ENCODE measurements around the gene CBL.

Gene CBL

DNA sequence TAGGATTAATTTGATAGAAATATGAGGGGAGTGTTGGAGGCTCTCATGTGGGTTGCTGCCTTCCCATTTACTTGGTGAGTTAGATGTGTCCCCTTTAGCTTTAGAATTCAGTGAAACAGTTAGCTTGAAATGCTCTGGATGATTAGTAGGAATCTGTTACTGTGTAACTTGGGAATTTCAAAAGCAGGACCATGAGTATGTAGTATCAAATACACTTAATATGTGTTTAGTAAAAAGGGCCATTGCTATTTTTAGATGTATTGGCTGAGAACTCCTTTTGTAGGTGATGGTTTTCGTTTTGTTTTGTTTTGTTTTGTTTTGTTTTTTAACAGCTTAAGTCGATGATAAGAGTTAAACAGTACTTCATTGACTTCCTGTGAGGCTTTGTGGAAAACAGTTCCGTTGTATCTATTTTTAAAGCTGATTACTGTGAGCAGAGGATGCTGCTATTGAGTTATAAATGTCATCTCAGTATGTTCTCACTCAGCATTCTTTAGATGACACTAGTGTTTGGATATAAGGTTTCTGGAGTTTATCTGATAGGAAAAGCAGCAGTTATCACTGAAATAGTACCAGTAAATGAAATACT is 57.3 kb downstream of the CBL start:
- in situ Hi-C loops (cut with MboI; ENCODE audit: low sequenced_read_pairs), result no loop called here

DNA sequence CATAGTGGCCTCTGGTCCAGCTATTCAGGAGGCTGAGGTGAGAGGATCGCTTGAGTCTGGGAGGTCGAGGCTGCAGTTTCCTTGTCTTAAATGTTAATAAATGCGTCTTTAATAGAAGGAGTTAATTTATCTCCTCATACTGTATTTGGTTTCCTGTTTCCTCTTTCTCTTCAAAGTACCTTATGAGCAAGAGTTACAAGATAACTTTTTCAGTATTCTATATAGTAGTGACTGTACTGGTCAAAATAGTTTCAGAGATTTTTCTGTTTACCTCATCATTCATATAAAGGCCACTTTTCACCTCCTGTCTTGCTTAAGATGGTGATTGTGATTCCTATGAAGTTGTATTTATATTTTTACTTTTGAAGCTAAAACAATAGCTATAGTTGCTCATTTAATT is 59.9 kb downstream of the CBL start:
- in situ Hi-C loops (cut with MboI; ENCODE audit: low sequenced_read_pairs), result no loop called here

DNA sequence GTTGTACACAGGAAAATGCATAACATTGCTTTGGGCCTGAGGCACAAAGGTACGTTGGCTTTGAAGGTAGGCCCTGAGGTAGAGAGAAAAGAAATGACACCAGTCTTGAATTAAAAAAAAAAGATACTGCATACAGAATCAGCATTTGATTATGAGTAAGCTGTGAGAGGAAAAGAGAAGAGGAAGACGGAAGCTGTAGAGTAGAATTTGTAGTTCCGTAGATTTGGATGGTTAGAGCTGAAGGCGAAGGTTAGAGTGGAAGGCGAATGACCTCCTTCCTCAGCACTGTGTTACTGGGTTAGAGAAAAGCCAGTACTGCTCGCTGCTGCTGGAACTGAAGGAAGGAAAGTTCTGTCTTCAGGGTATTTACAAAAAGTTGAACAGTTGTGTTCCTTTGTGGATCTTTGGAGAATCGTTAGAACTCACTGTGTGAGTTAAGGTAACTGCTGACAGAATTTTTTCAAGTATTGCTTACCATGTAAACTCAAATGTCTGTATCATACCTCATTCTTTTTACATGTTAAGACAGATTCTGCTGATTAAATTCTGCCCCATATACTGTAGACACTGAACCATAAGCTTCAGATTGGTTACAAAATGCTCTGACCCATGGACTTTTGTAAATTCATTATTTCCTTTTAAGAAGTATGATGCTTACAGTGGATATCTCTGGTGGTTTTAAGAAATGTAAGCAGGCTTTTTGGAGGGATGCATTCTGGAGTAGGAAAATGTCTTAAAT is 60.5 kb downstream of the CBL start:
- in situ Hi-C loops (cut with MboI; ENCODE audit: low sequenced_read_pairs), result no loop called here

DNA sequence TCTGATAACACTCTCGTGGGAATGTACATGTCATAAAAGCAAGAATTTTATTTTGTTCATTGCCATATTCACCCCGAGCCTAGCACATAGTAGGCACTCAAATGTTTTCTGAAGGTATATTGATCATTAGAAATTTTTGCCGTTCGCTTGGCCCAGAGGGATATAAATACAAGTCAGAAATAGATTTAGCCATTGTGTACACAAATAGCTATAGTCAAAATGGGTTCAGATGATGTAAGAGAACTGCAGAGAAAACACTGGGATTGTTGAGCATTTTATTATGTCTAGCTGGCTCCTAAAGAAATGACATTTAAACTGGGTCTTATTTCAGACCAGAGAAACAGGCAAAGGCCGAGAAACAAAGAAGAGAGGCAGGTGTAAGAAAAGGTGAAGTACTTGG is 61.5 kb downstream of the CBL start:
- in situ Hi-C loops (cut with MboI; ENCODE audit: low sequenced_read_pairs), result no loop called here

DNA sequence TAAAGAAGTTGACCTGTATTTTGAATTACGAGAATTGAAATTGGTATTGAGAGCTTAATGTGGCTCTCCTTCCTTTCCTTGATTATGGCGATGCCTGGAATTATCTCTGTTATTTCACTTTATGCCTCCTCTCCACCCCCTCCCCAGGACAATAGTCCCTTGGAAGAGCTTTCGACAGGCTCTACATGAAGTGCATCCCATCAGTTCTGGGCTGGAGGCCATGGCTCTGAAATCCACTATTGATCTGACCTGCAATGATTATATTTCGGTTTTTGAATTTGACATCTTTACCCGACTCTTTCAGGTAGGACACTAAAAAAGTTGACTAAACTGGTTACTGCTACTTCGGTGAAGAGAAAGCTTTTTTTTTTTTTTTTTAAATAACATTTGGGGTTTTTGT is 67.6 kb downstream of the CBL start:
- in situ Hi-C loops (cut with MboI; ENCODE audit: low sequenced_read_pairs), result no loop called here

DNA sequence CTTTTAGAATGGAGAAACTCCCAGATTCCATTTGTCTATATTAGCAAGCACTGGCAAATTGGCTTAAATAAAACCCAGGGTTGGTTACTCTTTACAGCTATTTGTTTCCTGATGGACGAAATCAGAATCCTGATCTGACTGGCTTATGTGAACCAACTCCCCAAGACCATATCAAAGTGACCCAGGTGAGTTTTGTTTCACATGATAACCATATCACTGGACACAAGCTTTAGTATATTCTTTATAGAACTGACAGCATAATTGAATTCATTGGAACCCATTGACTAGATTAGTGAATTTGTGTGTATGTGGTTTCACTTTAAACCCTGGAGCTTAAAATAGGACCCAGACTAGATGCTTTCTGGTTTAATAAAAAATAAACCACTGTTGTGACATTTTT is 71.5 kb downstream of the CBL start:
- in situ Hi-C loops (cut with MboI; ENCODE audit: low sequenced_read_pairs), result no loop called here

DNA sequence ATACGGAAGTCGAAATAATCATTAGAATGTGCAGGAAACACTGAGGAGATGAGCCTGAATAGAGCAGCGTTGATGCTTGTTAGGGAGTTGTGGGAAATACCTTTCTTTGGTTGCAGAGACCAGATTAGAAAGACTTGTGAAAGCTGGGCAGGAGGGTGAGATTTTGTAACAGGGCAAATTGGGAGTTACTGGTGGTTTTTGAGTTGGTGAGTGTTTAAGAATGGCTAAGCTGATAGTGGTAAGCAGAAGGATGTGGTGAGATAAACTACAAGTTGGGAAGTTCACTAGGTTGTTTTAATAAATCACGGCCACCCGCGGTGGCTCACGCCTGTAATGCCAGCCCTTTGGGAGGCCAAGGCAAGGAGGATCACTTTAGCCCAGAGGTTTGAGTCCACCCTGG is 76.4 kb downstream of the CBL start:
- in situ Hi-C loops (cut with MboI; ENCODE audit: low sequenced_read_pairs), result no loop called here

DNA sequence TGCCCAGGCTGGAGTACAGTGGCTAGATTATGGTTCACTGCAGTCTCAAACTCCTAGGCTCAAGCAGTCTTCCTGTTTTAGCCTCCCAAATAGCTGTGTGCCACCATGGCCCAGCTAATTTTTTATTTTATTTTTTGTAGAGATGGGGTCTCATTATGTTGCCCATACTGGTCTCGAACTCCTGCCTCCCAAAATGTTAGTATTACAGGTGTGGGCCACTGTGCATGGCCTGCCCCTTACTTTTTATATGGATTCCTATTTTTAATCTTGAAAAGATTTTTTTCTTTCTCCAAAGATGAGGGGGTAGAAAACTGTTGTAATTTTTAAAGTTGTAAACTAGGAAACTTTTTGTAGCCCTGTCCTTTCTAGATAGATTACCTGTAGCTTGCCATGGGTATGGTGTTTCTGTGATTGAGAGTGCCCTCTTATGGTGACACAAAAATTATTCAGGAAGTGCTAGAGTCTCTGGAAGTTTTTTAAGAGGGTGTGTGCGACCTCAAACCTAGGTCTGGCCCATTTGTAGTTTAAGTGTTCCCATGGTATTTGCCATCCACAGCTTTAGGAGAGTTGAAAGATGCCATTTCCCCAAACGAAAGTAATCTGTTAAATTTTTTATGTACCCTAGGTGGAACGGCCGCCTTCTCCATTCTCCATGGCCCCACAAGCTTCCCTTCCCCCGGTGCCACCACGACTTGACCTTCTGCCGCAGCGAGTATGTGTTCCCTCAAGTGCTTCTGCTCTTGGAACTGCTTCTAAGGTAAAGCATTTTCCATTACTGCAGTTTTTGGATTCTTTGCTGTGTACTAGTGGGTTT is 78.4 kb downstream of the CBL start:
- in situ Hi-C loops (cut with MboI; ENCODE audit: low sequenced_read_pairs), result no loop called here

DNA sequence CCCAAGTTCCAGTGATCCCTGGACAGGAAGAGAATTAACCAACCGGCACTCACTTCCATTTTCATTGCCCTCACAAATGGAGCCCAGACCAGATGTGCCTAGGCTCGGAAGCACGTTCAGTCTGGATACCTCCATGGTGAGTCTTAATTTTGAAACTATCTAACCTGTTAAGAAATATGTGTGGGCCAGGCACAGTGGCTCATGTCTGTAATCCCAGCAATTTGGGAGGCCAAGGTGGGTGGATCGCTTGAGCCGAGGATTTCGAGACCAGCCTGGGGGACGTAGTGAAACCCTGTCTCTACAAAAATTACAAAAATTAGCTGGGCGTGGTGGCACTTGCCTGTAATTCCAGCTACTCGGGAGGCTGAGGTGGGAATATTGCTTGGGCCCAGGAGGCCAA is 79.3 kb downstream of the CBL start:
- in situ Hi-C loops (cut with MboI; ENCODE audit: low sequenced_read_pairs), result no loop called here

DNA sequence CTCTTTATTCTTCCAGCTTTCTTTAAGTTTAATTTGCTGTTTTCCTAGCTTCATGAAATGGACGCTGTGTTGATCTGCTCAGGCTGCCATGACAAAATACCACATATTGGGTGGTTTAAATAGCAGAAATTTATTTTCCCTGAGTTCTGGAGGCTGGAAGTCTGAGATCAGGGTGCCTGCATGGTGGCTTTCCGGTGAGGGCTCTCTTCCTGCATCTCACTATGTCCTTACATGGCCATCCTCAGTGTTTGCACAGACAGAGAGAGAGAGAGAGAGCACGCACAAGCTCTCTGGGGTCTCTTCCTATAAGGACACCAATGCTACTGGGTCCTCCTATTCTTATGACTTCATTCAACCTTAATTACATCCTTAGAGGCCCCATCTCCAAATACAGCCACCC is 82.1 kb downstream of the CBL start:
- in situ Hi-C loops (cut with MboI; ENCODE audit: low sequenced_read_pairs), result no loop called here

DNA sequence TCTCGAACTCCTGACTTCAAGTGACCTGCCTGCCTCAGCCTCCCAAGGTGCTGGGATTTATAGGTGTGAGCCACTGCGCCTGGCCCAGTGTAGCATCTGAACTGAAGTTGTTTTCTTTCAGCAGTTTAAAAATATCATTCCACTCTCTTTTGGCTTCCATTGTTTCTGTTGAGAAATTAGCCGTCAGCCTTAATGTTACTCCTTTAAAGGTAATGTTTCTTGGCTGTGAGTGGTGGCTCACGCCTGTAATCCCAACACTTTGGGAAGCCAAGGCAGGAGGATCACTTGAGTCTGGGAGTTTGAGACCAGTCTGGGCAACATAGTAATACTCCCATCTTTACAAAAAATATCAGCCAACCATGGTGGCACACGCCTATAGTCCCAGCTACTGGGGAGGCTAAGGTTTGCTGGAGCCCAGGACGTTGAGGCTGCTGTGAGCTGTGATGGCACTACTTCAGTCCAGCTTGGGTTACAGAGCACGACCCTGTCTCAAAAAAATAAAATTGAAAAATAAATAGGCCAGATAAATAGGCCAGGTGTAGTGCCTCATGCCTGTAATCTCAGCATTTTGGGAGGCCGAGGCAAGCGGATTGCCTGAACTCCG is 84.9 kb downstream of the CBL start:
- in situ Hi-C loops (cut with MboI; ENCODE audit: low sequenced_read_pairs), result no loop called here

DNA sequence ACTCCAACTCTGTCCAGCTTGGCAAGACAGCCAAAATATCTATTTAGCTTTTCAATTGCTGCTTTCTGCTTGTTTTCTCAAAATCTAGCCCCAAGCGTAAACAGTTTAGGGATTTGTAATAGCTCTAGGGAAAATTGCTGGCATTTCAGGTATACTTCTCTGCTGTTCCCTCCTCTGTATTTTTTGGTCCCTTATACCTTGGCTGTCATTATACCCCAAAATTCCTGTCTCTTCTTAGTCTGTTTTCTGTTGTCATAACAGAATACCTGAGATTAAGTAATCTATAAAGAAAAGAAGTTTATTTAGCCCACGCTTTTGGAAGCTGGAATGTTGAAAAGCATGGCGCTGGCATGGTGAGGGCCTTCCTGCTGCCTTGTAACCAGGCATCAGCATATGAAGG is 87.3 kb downstream of the CBL start:
- in situ Hi-C loops (cut with MboI; ENCODE audit: low sequenced_read_pairs), result no loop called here

DNA sequence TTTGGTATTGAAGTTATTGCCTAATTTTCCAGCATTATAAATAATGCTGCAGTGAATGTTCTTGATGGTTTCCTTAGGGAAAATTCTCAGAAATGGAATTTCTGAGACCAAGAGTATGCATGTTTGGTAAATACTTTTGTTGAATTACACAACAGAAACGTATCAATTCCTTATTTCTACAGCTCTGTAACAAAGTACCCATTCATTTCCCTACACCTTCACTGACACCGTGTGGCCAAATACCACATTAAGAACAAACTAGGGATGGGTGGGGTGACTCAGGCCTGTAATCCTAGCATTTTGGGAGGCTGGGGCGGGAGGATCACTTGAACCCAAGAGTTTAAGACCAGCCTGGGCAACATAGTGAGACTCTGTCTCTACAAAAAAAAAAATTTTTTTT is 89.0 kb downstream of the CBL start:
- in situ Hi-C loops (cut with MboI; ENCODE audit: low sequenced_read_pairs), result no loop called here

DNA sequence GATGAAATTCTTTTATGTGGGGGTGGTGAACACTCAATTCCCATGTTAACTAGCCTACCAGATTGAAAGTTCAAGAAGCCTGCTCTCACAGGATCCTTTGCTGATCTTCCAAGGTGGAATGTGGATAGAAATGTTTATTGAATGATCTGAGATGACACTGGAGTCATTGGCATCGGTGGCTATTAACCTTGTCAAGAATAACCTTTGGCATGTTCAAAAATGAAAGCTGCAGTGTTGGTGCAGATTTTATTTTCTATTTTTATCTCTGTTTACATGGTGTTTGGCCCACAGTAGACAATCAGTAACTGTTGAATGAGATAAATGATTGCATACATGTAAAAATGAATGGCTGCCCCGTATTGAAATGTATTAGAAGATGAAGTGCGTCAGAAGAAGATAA is 91.8 kb downstream of the CBL start:
- in situ Hi-C loops (cut with MboI; ENCODE audit: low sequenced_read_pairs), result no loop called here

DNA sequence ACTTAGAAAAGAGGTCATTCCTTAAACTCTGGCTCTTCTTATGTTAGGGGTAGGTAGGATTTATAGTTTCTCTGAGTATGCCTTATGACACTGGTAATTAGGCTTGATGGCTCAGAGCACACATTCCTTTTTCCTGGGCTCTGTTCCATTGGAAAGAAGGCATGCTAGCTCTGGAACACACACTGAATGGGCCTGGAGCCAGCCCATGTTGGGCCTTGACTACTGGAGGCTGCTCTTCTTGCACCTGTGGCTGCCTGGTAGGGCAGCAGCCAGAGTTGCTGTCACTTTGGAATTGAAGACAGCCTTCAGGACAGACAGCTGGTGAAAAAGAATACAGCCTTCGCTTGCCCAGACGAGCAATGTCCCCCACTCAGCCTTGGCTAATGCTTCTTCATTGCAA is 92.6 kb downstream of the CBL start:
- in situ Hi-C loops (cut with MboI; ENCODE audit: low sequenced_read_pairs), result no loop called here

DNA sequence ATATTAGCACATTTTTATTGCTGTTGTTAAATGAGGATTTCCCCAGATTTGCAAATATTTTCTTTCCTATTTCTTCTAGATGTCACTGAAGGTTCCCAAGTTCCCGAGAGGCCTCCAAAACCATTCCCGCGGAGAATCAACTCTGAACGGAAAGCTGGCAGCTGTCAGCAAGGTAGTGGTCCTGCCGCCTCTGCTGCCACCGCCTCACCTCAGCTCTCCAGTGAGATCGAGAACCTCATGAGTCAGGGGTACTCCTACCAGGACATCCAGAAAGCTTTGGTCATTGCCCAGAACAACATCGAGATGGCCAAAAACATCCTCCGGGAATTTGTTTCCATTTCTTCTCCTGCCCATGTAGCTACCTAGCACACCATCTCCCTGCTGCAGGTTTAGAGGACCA is 93.3 kb downstream of the CBL start:
- in situ Hi-C loops (cut with MboI; ENCODE audit: low sequenced_read_pairs), result no loop called here

DNA sequence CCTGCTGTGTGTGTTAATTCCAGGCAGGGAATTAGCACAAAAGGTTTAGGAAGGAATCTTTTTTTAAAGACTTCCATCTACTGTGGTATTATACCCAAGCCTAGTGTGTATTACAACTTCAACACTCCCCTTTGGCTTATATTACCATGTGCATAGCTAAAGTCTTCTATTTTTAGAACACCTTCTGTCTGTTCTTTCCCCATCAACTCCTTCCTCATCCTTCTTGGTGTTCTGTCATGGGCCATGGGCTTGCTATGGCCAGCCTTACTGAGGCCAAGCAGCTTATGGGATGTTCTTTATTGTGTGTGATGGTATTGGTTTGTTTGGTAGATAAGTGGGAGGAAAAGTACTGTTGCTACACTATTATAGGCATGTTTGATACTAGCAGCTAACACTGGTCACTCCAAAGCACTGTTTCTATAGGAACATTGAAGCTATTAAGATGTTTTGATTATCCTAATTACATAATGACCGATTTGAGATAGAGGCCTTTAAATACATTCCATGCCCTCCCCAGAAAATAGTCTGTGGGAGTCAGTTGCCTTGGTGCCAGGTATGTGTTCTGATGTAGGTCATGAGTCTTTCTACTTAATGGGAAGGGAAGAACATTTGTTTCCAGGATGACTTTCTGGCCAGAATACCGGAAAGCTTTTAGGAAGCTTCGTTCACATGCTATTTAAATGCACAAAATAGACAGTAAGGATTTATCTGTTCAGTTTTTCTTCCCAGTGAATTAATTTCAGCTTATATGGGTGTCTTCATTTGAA is 94.2 kb downstream of the CBL start:
- in situ Hi-C loops (cut with MboI; ENCODE audit: low sequenced_read_pairs), result no loop called here

DNA sequence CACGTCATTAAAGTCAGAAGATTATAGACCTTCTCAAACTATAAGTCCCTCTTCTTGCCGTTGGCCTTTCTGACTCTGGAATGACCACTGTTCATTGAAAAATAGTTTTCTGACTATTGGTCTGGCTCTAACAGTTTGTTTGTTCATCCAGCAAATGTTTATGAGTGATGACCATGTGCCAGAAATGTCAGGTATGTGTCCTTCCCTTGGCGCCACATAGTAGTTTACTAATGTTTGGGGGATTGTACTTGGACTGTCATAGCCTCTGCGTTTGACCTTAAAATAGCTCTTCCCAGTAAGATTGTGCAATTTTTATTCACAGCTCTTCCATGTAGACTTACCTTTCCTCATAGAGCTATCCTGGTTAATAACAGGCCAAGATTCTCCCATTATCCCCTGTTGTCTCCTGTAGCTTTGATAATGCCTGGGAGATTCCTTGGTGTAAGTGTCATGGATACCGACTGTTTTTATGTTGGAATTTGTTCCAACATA is 97.1 kb downstream of the CBL start:
- in situ Hi-C loops (cut with MboI; ENCODE audit: low sequenced_read_pairs), result no loop called here

DNA sequence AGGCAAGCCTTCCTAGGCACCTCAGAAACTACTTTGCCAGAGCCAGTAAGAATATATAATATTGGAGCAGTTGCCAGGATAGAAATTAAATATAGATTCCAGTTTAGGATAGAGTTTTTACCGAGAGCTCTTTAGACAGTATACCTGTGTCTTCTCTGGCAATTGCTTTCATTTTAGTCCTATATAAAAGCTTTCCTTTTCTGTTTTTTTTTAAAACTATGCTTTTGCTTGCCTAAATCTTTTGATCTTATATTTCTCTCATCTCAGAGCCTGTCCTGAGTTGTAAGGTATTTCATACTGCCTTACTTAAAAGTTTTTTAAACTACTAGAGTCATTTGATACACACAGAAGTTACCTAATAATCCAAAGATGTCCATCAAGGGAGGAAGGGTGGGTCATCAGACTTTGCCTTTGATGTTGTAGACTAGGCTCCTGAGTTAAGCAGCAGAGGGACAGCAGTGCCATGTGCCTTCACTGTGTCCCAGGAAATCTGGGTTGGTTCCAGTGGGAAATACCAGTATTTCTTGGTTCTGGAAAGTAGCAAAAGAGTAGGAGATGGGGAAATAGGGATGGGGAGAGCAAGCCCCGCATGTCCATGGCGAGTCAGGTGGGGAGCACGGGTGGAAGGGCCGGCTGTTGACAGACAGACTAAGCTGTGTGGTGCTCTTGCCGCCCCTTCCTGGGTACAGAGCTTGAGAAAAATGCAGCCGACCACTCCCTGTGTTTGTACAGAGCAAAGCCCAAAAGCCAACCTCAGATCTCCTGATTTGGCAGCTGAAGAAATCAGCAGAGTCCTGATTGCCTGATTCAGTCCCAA is 99.6 kb downstream of the CBL start:
- in situ Hi-C loops (cut with MboI; ENCODE audit: low sequenced_read_pairs), result no loop called here

DNA sequence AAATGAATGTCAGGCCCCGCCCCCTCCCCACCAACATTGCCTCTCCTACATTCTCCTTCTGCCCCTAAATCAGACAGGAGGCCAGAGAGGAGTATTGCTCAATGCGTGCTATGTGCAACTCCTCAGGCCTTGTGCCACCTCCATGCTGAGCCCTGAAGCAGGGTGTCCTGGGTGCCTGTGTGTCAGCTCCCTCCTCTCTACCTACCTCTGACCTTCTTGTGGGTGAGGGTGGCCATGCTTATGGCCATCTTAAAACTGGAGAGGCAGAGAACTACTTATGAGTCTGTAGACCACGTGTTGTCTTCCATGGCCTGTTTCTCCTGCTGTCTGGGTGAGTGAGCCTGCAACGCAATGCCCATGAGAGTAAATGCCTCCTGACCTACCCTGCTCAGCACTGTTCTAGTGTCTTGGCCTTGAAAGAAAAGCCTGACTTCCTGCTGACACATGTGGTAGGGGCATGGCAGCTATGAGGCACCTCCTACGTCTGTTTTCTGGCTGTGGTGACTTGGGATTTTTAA is 100.3 kb downstream of the CBL start:
- in situ Hi-C loops (cut with MboI; ENCODE audit: low sequenced_read_pairs), result no loop called here

Data from HL-60/S4 treated with phorbol 12-myristate 13-acetate at 8.2 ng/mL for 4 days and 3 days (cell line).